ENCODE results near the gene CRBN.

The CRBN gene

GRCh38 chr3:3165650-3166049 is 13.8 kb downstream of the CRBN start:
- DNase-seq = no peak

GRCh38 chr3:3165241-3165640 is 14.2 kb downstream of the CRBN start:
- no peak for DNase-seq

- DNase-seq = no peak
Observed at GRCh38 chr3:3160826-3161225, 18.7 kb downstream of the CRBN start.

GRCh38 chr3:3157484-3157883 is 22.0 kb downstream of the CRBN start:
- DNase-seq = no peak

- DNase-seq = no peak
Observed at GRCh38 chr3:3154879-3155610, 24.4 kb downstream of the CRBN start.

- no peak for DNase-seq
Observed at GRCh38 chr3:3151513-3151912, 28.0 kb downstream of the CRBN start.

GRCh38 chr3:3149560-3149959 is 29.9 kb downstream of the CRBN start:
- no peak for DNase-seq

- DNase-seq = no peak
Observed at GRCh38 chr3:3145831-3146230, 33.7 kb downstream of the CRBN start.

- DNase-seq = no peak
Observed at GRCh38 chr3:3141939-3142338, 37.6 kb downstream of the CRBN start.

- DNase-seq = no peak
Observed at GRCh38 chr3:3137526-3137925, 42.0 kb downstream of the CRBN start.

GRCh38 chr3:3134750-3135448 is 44.6 kb downstream of the CRBN start:
- DNase-seq = no peak

- no peak for DNase-seq
Observed at GRCh38 chr3:3133500-3133899, 46.0 kb downstream of the CRBN start.

GRCh38 chr3:3129579-3129978 is 49.9 kb downstream of the CRBN start:
- DNase-seq = no peak

GRCh38 chr3:3127432-3128010 is 52.0 kb downstream of the CRBN start:
- DNase-seq = no peak

- DNase-seq = peak; percentile 35
Observed at GRCh38 chr3:3126477-3127431, 52.7 kb downstream of the CRBN start, which contains the start of gene TRNT1. Gene TRNT1 (plus strand): TSS chr3:3126940. CDS start chr3:3129041, 2,101 bp downstream.

GRCh38 chr3:3125977-3126376 is 53.5 kb downstream of the CRBN start:
- no peak for DNase-seq

GRCh38 chr3:3119393-3119851 is 60.1 kb downstream of the CRBN start:
- no peak for DNase-seq

- DNase-seq = no peak
Observed at GRCh38 chr3:3117651-3118050, 61.8 kb downstream of the CRBN start.

- no peak for DNase-seq
Observed at GRCh38 chr3:3113042-3113709, 66.3 kb downstream of the CRBN start.

- DNase-seq = no peak
Observed at GRCh38 chr3:3110749-3111361, 68.6 kb downstream of the CRBN start.

GRCh38 chr3:3110299-3110630 is 69.2 kb downstream of the CRBN start, which contains the start of gene IL5RA:
Gene IL5RA (minus strand): TSS chr3:3110374. CDS start chr3:3104984, 5,390 bp downstream.
- no peak for DNase-seq
